ENCODE data around the gene GBP3.

GRCh38 chr1:89065079-89065868 is 42.6 kb upstream of the GBP3 start, which contains the start of gene GBP1:
- no peak for TF ChIP-seq ZNF274 (IDR thresholded peaks at IDR 0.05; ENCODE audit: low read depth, low read length)
- no peak for TF ChIP-seq YY1 (IDR thresholded peaks at IDR 0.05; ENCODE audit: insufficient read depth, insufficient read length)

Measured in NT2/D1 (cell line).